IMR-90 (cell line): Measurements from ENCODE around the gene PDZD7. TPM values are rescaled to one million over a fixed set of nuclear protein-coding genes. Genes with fewer than 3 reads are reported as not detected.

Source experiments
- ATAC-seq: fragments of 200-7000 bp; cut with Tn5 transposase; 2 replicates; pipeline ENCODE4 v1.9.1; 2020; ENCODE audit warnings: low read depth, mild to moderate bottlenecking, moderate library complexity
- BruUV-seq: library from RNA; stranded (reverse); fragments of 400-500 nt; replicated peaks from 2 replicates; lab custom pipeline; 2021; lab: Mats Ljungman, UMichigan
- CTCF ChIA-PET: fragments of 300-600 bp; formaldehyde crosslinking; extraction: SDS; loops from one replicate; lab custom pipeline; 2021; ENCODE audit warnings: antibody characterized with exemption; lab: Yijun Ruan, JAX
- POLR2A ChIA-PET: fragments of 300-600 bp; sonication (Branson Sonifier 250); formaldehyde crosslinking; loops from one replicate; lab custom pipeline; 2022; ENCODE audit warnings: antibody characterized with exemption; ENCODE audit not compliant: unreplicated experiment; lab: Charles Lee
- DNase-seq: peaks from one replicate; pipeline ENCODE4 v3.0.0; 2013
- H2AFZ ChIP-seq: replicated peaks from 2 replicates; pipeline ENCODE3; 2013; ENCODE audit warnings: low read length, mild to moderate bottlenecking; ENCODE audit not compliant: poor library complexity
- H2AK5ac ChIP-seq: 2 replicates; pipeline ENCODE4 v1.6.1; 2013; ENCODE audit warnings: low read depth, low read length, inconsistent platforms
- H2AK9ac ChIP-seq: replicated peaks from 2 replicates; pipeline ENCODE3; 2013; ENCODE audit warnings: mild to moderate bottlenecking, low read depth, low read length, moderate library complexity; ENCODE audit not compliant: poor library complexity
- H2BK120ac ChIP-seq: 2 replicates; pipeline ENCODE4 v1.6.1; 2013; ENCODE audit warnings: low read depth, low read length, inconsistent platforms
- H2BK15ac ChIP-seq: 3 replicates; pipeline ENCODE4 v1.6.1; 2013; ENCODE audit warnings: low read depth, low read length, inconsistent platforms
- H2BK20ac ChIP-seq: 2 replicates; pipeline ENCODE4 v1.6.1; 2013; ENCODE audit warnings: low read depth, mild to moderate bottlenecking, inconsistent platforms, low read length, moderate library complexity
- H2BK5ac ChIP-seq: 2 replicates; pipeline ENCODE4 v1.6.1; 2013; ENCODE audit warnings: mild to moderate bottlenecking, low read depth, low read length, inconsistent platforms; ENCODE audit not compliant: poor library complexity, severe bottlenecking
- H3K14ac ChIP-seq: replicated peaks from 2 replicates; pipeline ENCODE4 v1.6.1; 2013; ENCODE audit warnings: low read depth, low read length, inconsistent platforms
- H3K18ac ChIP-seq: 2 replicates; pipeline ENCODE4 v1.6.1; 2013; ENCODE audit warnings: low read depth, low read length, control low read depth
- H3K23ac ChIP-seq: 2 replicates; pipeline ENCODE4 v1.6.1; 2013; ENCODE audit warnings: low read depth, low read length, inconsistent platforms
- H3K27ac ChIP-seq: 2 replicates; pipeline ENCODE4 v1.5.1; 2013; ENCODE audit warnings: mild to moderate bottlenecking, control low read depth, low read length; ENCODE audit not compliant: insufficient read depth
- H3K27me3 ChIP-seq: 2 replicates; pipeline ENCODE4 v1.6.1; 2013; ENCODE audit warnings: low read length; ENCODE audit not compliant: control insufficient read depth, insufficient read depth
- H3K36me3 ChIP-seq: 2 replicates; pipeline ENCODE4 v1.6.1; 2013; ENCODE audit warnings: low read length, mixed read lengths; ENCODE audit not compliant: control insufficient read depth, insufficient read depth
- H3K4ac ChIP-seq: 2 replicates; pipeline ENCODE4 v1.6.1; 2013; ENCODE audit warnings: low read depth, low read length, inconsistent platforms
- H3K4me1 ChIP-seq: 2 replicates; pipeline ENCODE4 v1.6.1; 2013; ENCODE audit warnings: low read length, mixed read lengths; ENCODE audit not compliant: control insufficient read depth, insufficient read depth
- H3K4me2 ChIP-seq: 2 replicates; pipeline ENCODE4 v1.6.1; 2013; ENCODE audit warnings: low read depth, mild to moderate bottlenecking, control low read depth, low read length, moderate library complexity
- H3K4me3 ChIP-seq: 2 replicates; pipeline ENCODE4 v1.5.1; 2013; ENCODE audit warnings: low read depth, mild to moderate bottlenecking, control low read depth, low read length, moderate library complexity; ENCODE audit not compliant: insufficient read depth
- H3K56ac ChIP-seq: 2 replicates; pipeline ENCODE4 v1.6.1; 2013; ENCODE audit warnings: low read length, inconsistent platforms; ENCODE audit not compliant: insufficient read depth; ENCODE audit errors: extremely low read depth
- H3K79me1 ChIP-seq, 2 experiments: 2 replicates each; pipeline ENCODE4 v1.6.1; 2013; ENCODE audit warnings: low read length in 2 of 2, inconsistent platforms in 1 of 2, low read depth in 1 of 2
- H3K9ac ChIP-seq: 2 replicates; pipeline ENCODE4 v1.6.1; 2013; ENCODE audit warnings: low read depth, low read length, control low read depth
- H3K9me1 ChIP-seq: 2 replicates; pipeline ENCODE4 v1.6.1; 2013; ENCODE audit warnings: low read length, inconsistent platforms; ENCODE audit not compliant: insufficient read depth
- H3K9me3 ChIP-seq: 2 replicates; pipeline ENCODE4 v1.6.1; 2013; ENCODE audit warnings: low read length; ENCODE audit not compliant: control insufficient read depth, insufficient read depth
- H4K20me1 ChIP-seq: 2 replicates; pipeline ENCODE4 v1.6.1; 2013; ENCODE audit warnings: low read length, inconsistent platforms; ENCODE audit not compliant: insufficient read depth
- H4K5ac ChIP-seq: 2 replicates; pipeline ENCODE4 v1.6.1; 2013; ENCODE audit warnings: mild to moderate bottlenecking, low read depth, low read length, control low read depth
- H4K8ac ChIP-seq, 2 experiments: 2 replicates each; pipeline ENCODE4 v1.6.1; 2013; ENCODE audit warnings: low read depth in 2 of 2, low read length in 2 of 2, control low read depth in 1 of 2, inconsistent platforms in 1 of 2
- H4K91ac ChIP-seq: 2 replicates; pipeline ENCODE4 v1.6.1; 2013; ENCODE audit warnings: low read depth, low read length, inconsistent platforms; ENCODE audit not compliant: insufficient read depth
- BHLHE40 ChIP-seq: fragments of 150-350 bp; IDR thresholded peaks from 2 replicates; pipeline ENCODE4 v1.6.1; 2016; ENCODE audit warnings: mild to moderate bottlenecking, low read depth, low read length
- CHD1 ChIP-seq: IDR thresholded peaks from 2 replicates; pipeline ENCODE4 v1.6.1; 2012; ENCODE audit warnings: low read depth, low read length, improper control_type of control experiment
- CTCF ChIP-seq: conservative IDR thresholded peaks from 2 replicates; pipeline ENCODE4 v1.5.1; 2012; ENCODE audit warnings: mild to moderate bottlenecking, low read depth, low read length, improper control_type of control experiment
- ELK1 ChIP-seq: fragments of 150-350 bp; IDR thresholded peaks from 2 replicates; pipeline ENCODE4 v1.6.1; 2016; ENCODE audit warnings: low read depth, mild to moderate bottlenecking, low read length, moderate library complexity, borderline replicate concordance
- FOS ChIP-seq: fragments of 150-350 bp; IDR thresholded peaks from 2 replicates; pipeline ENCODE4 v1.6.1; 2016; ENCODE audit warnings: low read depth, low read length
- MAZ ChIP-seq: IDR thresholded peaks from 2 replicates; pipeline ENCODE4 v1.6.1; 2012; ENCODE audit warnings: low read depth, mild to moderate bottlenecking, low read length, improper control_type of control experiment, moderate library complexity, borderline replicate concordance
- MXI1 ChIP-seq: IDR thresholded peaks from 2 replicates; pipeline ENCODE4 v1.6.1; 2012; ENCODE audit warnings: low read depth, mild to moderate bottlenecking, low read length, moderate library complexity, borderline replicate concordance
- POLR2A ChIP-seq: IDR thresholded peaks from 2 replicates; pipeline ENCODE4 v1.6.1; 2012; ENCODE audit warnings: mild to moderate bottlenecking, low read depth, low read length
- RAD21 ChIP-seq: IDR thresholded peaks from 2 replicates; pipeline ENCODE4 v1.6.1; 2012; ENCODE audit warnings: low read length, improper control_type of control experiment
- RCOR1 ChIP-seq: IDR thresholded peaks from 2 replicates; pipeline ENCODE4 v1.6.1; 2012; ENCODE audit warnings: mild to moderate bottlenecking, low read length, improper control_type of control experiment; ENCODE audit not compliant: insufficient replicate concordance
- SMC3 ChIP-seq: fragments of 150-350 bp; IDR thresholded peaks from 2 replicates; pipeline ENCODE4 v1.6.1; 2016; ENCODE audit warnings: low read depth, mild to moderate bottlenecking, antibody characterized with exemption, low read length, moderate library complexity
- WGBS, 2 experiments: methylation state at CpG; one replicate each; pipeline versions ENCODE4 v1.1.5 to v1.1.7; 2013; ENCODE audit warnings: missing lambda C conversion rate in 2 of 2; ENCODE audit not compliant: insufficient read length in 1 of 2; ENCODE audit errors: extremely low coverage in 2 of 2; 5-methylcytosine and 5-hydroxymethylcytosine counted together
- dilution Hi-C: fragments of 300-500 bp; cut with HindIII; formaldehyde crosslinking; loops from one replicate; pipeline ENCODE4 v1.14.3; 2018; ENCODE audit warnings: low sequenced_read_pairs; ENCODE audit not compliant: unreplicated experiment
- in situ Hi-C: fragments of 300-500 bp; cut with MboI; formaldehyde crosslinking; loops from 3 replicates; pipeline ENCODE4 v1.14.3; 2019; ENCODE audit warnings: low sequenced_read_pairs, inconsistent platforms, mixed read lengths
- intact Hi-C: fragments of 100-400 bp; cut with micrococcal nuclease; formaldehyde crosslinking; loops from 2 replicates; pipeline ENCODE4 v1.10.0; 2022
- polyA plus RNA-seq, 3 experiments: library from polyadenylated mRNA; depleted of rRNA; stranded (reverse); fragments of >200 nt; gene quantifications; 2 replicates each; pipeline ENCODE4 v1.2.3, GENCODE V29; 2012; ENCODE audit warnings: low replicate concordance in 1 of 3
- total RNA-seq: library from RNA; depleted of rRNA; stranded (reverse); fragments of >200 nt; gene quantifications from 2 replicates; pipeline ENCODE4 v1.2.3, GENCODE V29; 2012
- TF ChIP-seq, protein P1 (sequence below): fragments of 150-350 bp; IDR thresholded peaks from 2 replicates; pipeline ENCODE4 v1.6.1; 2017; ENCODE audit warnings: mild to moderate bottlenecking, antibody characterized with exemption, low read length, low read depth

The PDZD7 gene
- total and polyA plus RNA-seq, 2 of the 4 experiments (the other 2 are of a cell fraction): 0.90 to 1.5 TPM

- Histone ChIP-seq H3K18ac (no peak overlapping the region), H3K4me1 (peaks cover 22% of the 10 kb centered on the region), H2BK15ac (peak overlapping the region; percentile 41; the same call in 1 of the 3 replicates), H3K4me3 (peak overlapping the region; percentile 47), H3K27ac (peak overlapping the region; percentile 33; the same call in 1 of the 2 replicates), H4K5ac (peak overlapping the region; percentile 37; the same call in 1 of the 2 replicates), H4K20me1 (no peaks in the 10 kb centered on the region; the same call in 1 of the 2 replicates), H3K79me1 (peaks cover 0 to 22% of the 10 kb centered on the region in 2 experiments; a peak in 3 of 4 replicates), H2AK9ac (peak overlapping the region; percentile 89), H3K4me2 (peak overlapping the region; percentile 98), H3K9ac (peak overlapping the region; percentile 28), H2BK20ac (0 out of 2 replicates have a peak overlapping the region, but pooled peaks have one; percentile 49), H3K23ac (peak overlapping the region; percentile 37), H4K91ac (peak overlapping the region; percentile 57), H3K9me1 (peaks cover 8% of the 10 kb centered on the region), H2BK120ac (peak overlapping the region; percentile 52), H3K14ac (peak overlapping the region; percentile 60), H4K8ac (peak overlapping the region; percentile 28 to 85), H2BK5ac (peak overlapping the region; percentile 58), H3K56ac (peak overlapping the region; percentile 51; the same call in 1 of the 2 replicates), H3K4ac (peak overlapping the region; percentile 78), H3K36me3 (no peaks in the 10 kb centered on the region), H2AFZ (peak overlapping the region; percentile 93), H3K9me3 (no peaks in the 10 kb centered on the region), H2AK5ac (0 out of 2 replicates have a peak overlapping the region, but pooled peaks have one; percentile 42), H3K27me3 (no peaks in the 10 kb centered on the region)
- POLR2A ChIA-PET: interaction anchor here (0.6 kb wide), 1 partner anchor 1143 kb away, joined by 5 read pairs; no protein-coding TSS in a partner anchor
- in situ Hi-C loops: no loop called here
- ATAC-seq (peak; percentile 48), DNase-seq (peak; percentile 57)
- intact Hi-C loops: loop anchor here (2.0 to 5.0 kb wide), 2 partner anchors 34 to 48 kb away; partner anchors contain the start of genes PDZD7 and SFXN3
- BruUV-seq: no TSS peak
- CTCF ChIA-PET: interaction anchor here (0.5 to 1.7 kb wide), 6 partner anchors 9 to 25 kb away, joined by 3 to 9 read pairs (median 5); no protein-coding TSS in a partner anchor
- WGBS, 2 experiments: 0% methylated on average over 14 of the region's 49 CpGs; no CpG with 5 or more reads in 1 of the 2 experiments
- dilution Hi-C loops: no loop called here
- no peak for TF ChIP-seq CHD1
- TF ChIP-seq MAZ: peak; percentile 5; the same call in 1 of the 2 replicates
- TF ChIP-seq MXI1: 0 out of 2 replicates have a peak, but pooled peaks have one; percentile 39
- TF ChIP-seq RCOR1: no peak
- TF ChIP-seq BHLHE40: no peak
- TF ChIP-seq ELK1: no peak
- peak; percentile 50 for TF ChIP-seq RAD21
- TF ChIP-seq POLR2A: no peak
- peak; percentile 52 for TF ChIP-seq CTCF
- no peak for TF ChIP-seq FOS
- TF ChIP-seq, protein P1, sequence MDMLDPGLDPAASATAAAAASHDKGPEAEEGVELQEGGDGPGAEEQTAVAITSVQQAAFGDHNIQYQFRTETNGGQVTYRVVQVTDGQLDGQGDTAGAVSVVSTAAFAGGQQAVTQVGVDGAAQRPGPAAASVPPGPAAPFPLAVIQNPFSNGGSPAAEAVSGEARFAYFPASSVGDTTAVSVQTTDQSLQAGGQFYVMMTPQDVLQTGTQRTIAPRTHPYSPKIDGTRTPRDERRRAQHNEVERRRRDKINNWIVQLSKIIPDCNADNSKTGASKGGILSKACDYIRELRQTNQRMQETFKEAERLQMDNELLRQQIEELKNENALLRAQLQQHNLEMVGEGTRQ: no peak
- TF ChIP-seq SMC3: peak; percentile 52
Observed at GRCh38 chr10:101066146-101066895, 35.4 kb upstream of the PDZD7 start.
